Upper lobe of left lung (tissue), 4 donors: Measurements from ENCODE around the gene TRIM27.

ENCODE experiments used
- POLR2A ChIP-seq, 4 donors: fragments of 450-650 bp; IDR thresholded peaks; one replicate each; pipeline ENCODE4 v1.5.1; 2016 to 2017; ENCODE audit warnings: antibody characterized with exemption in 4 of 4, mild to moderate bottlenecking in 2 of 4
- TF ChIP-seq, protein P1 (sequence below), 6 experiments: fragments of 450-650 bp in 4 of 6; fragments of 200-600 bp in 2 of 6; sonication (generic) in 2 of 6; IDR thresholded peaks; one replicate each; pipeline ENCODE4 v1.5.1; 2016 to 2019; ENCODE audit warnings: antibody characterized with exemption in 6 of 6

- TF ChIP-seq, protein P1, sequence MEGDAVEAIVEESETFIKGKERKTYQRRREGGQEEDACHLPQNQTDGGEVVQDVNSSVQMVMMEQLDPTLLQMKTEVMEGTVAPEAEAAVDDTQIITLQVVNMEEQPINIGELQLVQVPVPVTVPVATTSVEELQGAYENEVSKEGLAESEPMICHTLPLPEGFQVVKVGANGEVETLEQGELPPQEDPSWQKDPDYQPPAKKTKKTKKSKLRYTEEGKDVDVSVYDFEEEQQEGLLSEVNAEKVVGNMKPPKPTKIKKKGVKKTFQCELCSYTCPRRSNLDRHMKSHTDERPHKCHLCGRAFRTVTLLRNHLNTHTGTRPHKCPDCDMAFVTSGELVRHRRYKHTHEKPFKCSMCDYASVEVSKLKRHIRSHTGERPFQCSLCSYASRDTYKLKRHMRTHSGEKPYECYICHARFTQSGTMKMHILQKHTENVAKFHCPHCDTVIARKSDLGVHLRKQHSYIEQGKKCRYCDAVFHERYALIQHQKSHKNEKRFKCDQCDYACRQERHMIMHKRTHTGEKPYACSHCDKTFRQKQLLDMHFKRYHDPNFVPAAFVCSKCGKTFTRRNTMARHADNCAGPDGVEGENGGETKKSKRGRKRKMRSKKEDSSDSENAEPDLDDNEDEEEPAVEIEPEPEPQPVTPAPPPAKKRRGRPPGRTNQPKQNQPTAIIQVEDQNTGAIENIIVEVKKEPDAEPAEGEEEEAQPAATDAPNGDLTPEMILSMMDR (IDR thresholded peaks at IDR 0.05), result no peak
- no peak for TF ChIP-seq POLR2A (IDR thresholded peaks at IDR 0.05)
These were observed 67.2 kb downstream of the TRIM27 start for GRCh38 chr6:28856620-28857005.
